MM.1S (cell line): ENCODE results near the gene HDAC7.
A peak's percentile ranks its signal among the peaks of the same experiment; 100 is the strongest.

Experiments
- DNase-seq: peaks from one replicate; pipeline ENCODE4 v3.0.0-alpha.2; 2015
- H2AFZ ChIP-seq: fragments of 300-600 bp; sonication (generic); 2 replicates; pipeline ENCODE4 v1.6.0; 2016; ENCODE audit warnings: antibody characterized with exemption, low read length
- H3F3A ChIP-seq: fragments of 300-600 bp; sonication (generic); 2 replicates; pipeline ENCODE4 v1.6.1; 2016; ENCODE audit warnings: mild to moderate bottlenecking, antibody characterized with exemption, low read length, moderate library complexity, mixed read lengths; ENCODE audit not compliant: insufficient read depth
- H3K27ac ChIP-seq: fragments of 300-600 bp; sonication (generic); 2 replicates; pipeline ENCODE4 v1.5.1; 2016; ENCODE audit warnings: mild to moderate bottlenecking, low read length
- H3K27me3 ChIP-seq: fragments of 300-600 bp; sonication (generic); replicated peaks from 2 replicates; pipeline ENCODE4 v1.6.0; 2016; ENCODE audit warnings: low read length; ENCODE audit not compliant: insufficient read depth
- H3K36me3 ChIP-seq: fragments of 300-600 bp; sonication (generic); replicated peaks from 2 replicates; pipeline ENCODE4 v1.6.1; 2016; ENCODE audit warnings: mild to moderate bottlenecking, low read length, mixed read lengths; ENCODE audit not compliant: insufficient read depth
- H3K4me1 ChIP-seq: fragments of 300-600 bp; sonication (generic); 2 replicates; pipeline ENCODE4 v1.6.1; 2016; ENCODE audit warnings: low read length, mixed read lengths
- H3K4me2 ChIP-seq: fragments of 300-600 bp; sonication (generic); 2 replicates; pipeline ENCODE4 v1.6.0; 2016; ENCODE audit warnings: low read depth, low read length
- H3K4me3 ChIP-seq: fragments of 300-600 bp; sonication (generic); 2 replicates; pipeline ENCODE4 v1.5.1; 2016; ENCODE audit warnings: low read length, mixed read lengths
- H3K79me2 ChIP-seq: fragments of 300-600 bp; sonication (generic); 2 replicates; pipeline ENCODE4 v1.6.1; 2016; ENCODE audit warnings: mixed run types, low read length, mixed read lengths
- H3K9ac ChIP-seq: fragments of 300-600 bp; sonication (generic); 2 replicates; pipeline ENCODE4 v1.6.1; 2016; ENCODE audit warnings: low read length, mixed read lengths
- H3K9me2 ChIP-seq: fragments of 300-600 bp; sonication (generic); replicated peaks from 2 replicates; pipeline ENCODE4 v1.6.1; 2016; ENCODE audit warnings: mild to moderate bottlenecking, low read length, mixed read lengths; ENCODE audit not compliant: insufficient read depth
- H3K9me3 ChIP-seq: fragments of 300-600 bp; sonication (generic); replicated peaks from 2 replicates; pipeline ENCODE4 v1.6.1; 2016; ENCODE audit warnings: mild to moderate bottlenecking, low read length, mixed read lengths; ENCODE audit not compliant: insufficient read depth
- H4K20me1 ChIP-seq: fragments of 300-600 bp; sonication (generic); 2 replicates; pipeline ENCODE4 v1.6.1; 2016; ENCODE audit warnings: mild to moderate bottlenecking, low read length, moderate library complexity, mixed read lengths; ENCODE audit not compliant: insufficient read depth
- CTCF ChIP-seq: fragments of 300-600 bp; sonication (generic); IDR thresholded peaks from 2 replicates; pipeline ENCODE4 v1.5.1; 2016; ENCODE audit warnings: antibody characterized with exemption, low read length, mixed read lengths
- EZH2 ChIP-seq: fragments of 300-600 bp; sonication (generic); optimal IDR thresholded peaks from 2 replicates; pipeline ENCODE3; 2017; ENCODE audit warnings: low read depth, mild to moderate bottlenecking, antibody characterized with exemption, low read length, mixed read lengths
- EZH2phosphoT487 ChIP-seq: fragments of 300-600 bp; sonication (generic); IDR thresholded peaks from 2 replicates; pipeline ENCODE4 v1.6.1; 2018; ENCODE audit warnings: antibody characterized with exemption, low read length

HDAC7 gene

GRCh38 chr12:47819896-47820630, at the start of gene HDAC7:
Gene HDAC7 (minus strand): TSS chr12:47819903. CDS start chr12:47819785, 118 bp downstream.
- peak; percentile 85 for DNase-seq
- Histone ChIP-seq H3K27ac (peak within 1 kb of the TSS; percentile 70), H3K79me2 (peaks cover 50% of the 10 kb centered on the region), H2AFZ (peak within 1 kb of the TSS; percentile 80), H3K27me3 (no peaks in the 10 kb centered on the region), H3K36me3 (no peaks in the 10 kb centered on the region), H3K9me2 (no peaks in the 10 kb centered on the region), H3F3A (peaks cover 22% of the 10 kb centered on the region), H3K9me3 (no peaks in the 10 kb centered on the region), H3K4me3 (peak within 1 kb of the TSS; percentile 89), H3K9ac (peak within 1 kb of the TSS; percentile 89), H3K4me1 (peaks cover 54% of the 10 kb centered on the region), H4K20me1 (no peaks in the 10 kb centered on the region), H3K4me2 (peak within 1 kb of the TSS; percentile 99)
- TF ChIP-seq EZH2phosphoT487: no peak
- TF ChIP-seq CTCF: no peak
- no peak for TF ChIP-seq EZH2

- peak overlapping the region; percentile 86 for H3K27ac ChIP-seq
- H3K4me3 ChIP-seq: no peak overlapping the region
- peaks cover 54% of the 10 kb centered on the region for H3K4me1 ChIP-seq
- no peaks in the 10 kb centered on the region for H3K9me3 ChIP-seq
- H3K9ac ChIP-seq: peak overlapping the region; percentile 34; the same call in 1 of the 2 replicates
- DNase-seq: peak; percentile 82
- H3K4me2 ChIP-seq: peak overlapping the region; percentile 66
- H2AFZ ChIP-seq: no peak overlapping the region
- no peaks in the 10 kb centered on the region for H3K27me3 ChIP-seq
- no peaks in the 10 kb centered on the region for H3K9me2 ChIP-seq
- no peaks in the 10 kb centered on the region for H4K20me1 ChIP-seq
- H3K36me3 ChIP-seq: no peaks in the 10 kb centered on the region
- H3K79me2 ChIP-seq: peaks cover 39% of the 10 kb centered on the region
- TF ChIP-seq EZH2phosphoT487: no peak
- TF ChIP-seq EZH2: no peak
- no peak for TF ChIP-seq CTCF
- H3F3A ChIP-seq: peaks cover 37% of the 10 kb centered on the region
Measured at GRCh38 chr12:47868552-47869031, 48.9 kb upstream of the HDAC7 start.

- Histone ChIP-seq H3K36me3 (no peaks in the 10 kb centered on the region), H3K4me1 (peaks cover 54% of the 10 kb centered on the region), H3K79me2 (peaks cover 38% of the 10 kb centered on the region), H2AFZ (no peak overlapping the region), H3K4me2 (peak overlapping the region; percentile 66; the same call in 1 of the 2 replicates), H3K9ac (no peak overlapping the region), H4K20me1 (no peaks in the 10 kb centered on the region), H3K4me3 (no peak overlapping the region), H3K9me3 (no peaks in the 10 kb centered on the region), H3K27me3 (no peaks in the 10 kb centered on the region), H3K9me2 (no peaks in the 10 kb centered on the region), H3F3A (peaks cover 37% of the 10 kb centered on the region), H3K27ac (peak overlapping the region; percentile 86; the same call in 1 of the 2 replicates)
- no peak for DNase-seq
- TF ChIP-seq EZH2 (no peak), EZH2phosphoT487 (no peak), CTCF (no peak)
Measured at GRCh38 chr12:47868041-47868440, 48.3 kb upstream of the HDAC7 start.
